Mucosa of gallbladder (tissue), 1 donor: ENCODE data around the gene GAS1. TPM values are rescaled to one million over a fixed set of nuclear protein-coding genes. Genes with fewer than 3 reads are reported as not detected.
A peak's percentile ranks its signal among the peaks of the same experiment; 100 is the strongest.

Experiments
- DNase-seq: peaks from one replicate; pipeline ENCODE4 v3.0.0-alpha.2; 2020; ENCODE audit warnings: low spot score
- total RNA-seq: library from RNA; stranded (reverse); gene quantifications from one replicate; pipeline ENCODE4 v1.2.1, GENCODE V29; 2021
- donor health status: DM: no; HTN: no; CAD: no.

Gene GAS1
- total RNA-seq, 1 donor from 2014 or later = 11.5 TPM

GRCh38 chr9:86965636-86966395 is 18.5 kb upstream of the GAS1 start:
- no peak for DNase-seq

GRCh38 chr9:86962692-86963091 is 15.4 kb upstream of the GAS1 start:
- DNase-seq = no peak

- DNase-seq = no peak
Measured at GRCh38 chr9:86960938-86961337, 13.6 kb upstream of the GAS1 start.

- no peak for DNase-seq
Measured at GRCh38 chr9:86958203-86958602, 10.9 kb upstream of the GAS1 start.

- DNase-seq = no peak
Measured at GRCh38 chr9:86955561-86955960, 8.3 kb upstream of the GAS1 start.

GRCh38 chr9:86955042-86955441 is 7.7 kb upstream of the GAS1 start:
- no peak for DNase-seq

GRCh38 chr9:86953181-86953580 is 5.9 kb upstream of the GAS1 start:
- no peak for DNase-seq

GRCh38 chr9:86948074-86948929 is 996 bp upstream of the GAS1 start:
- DNase-seq = peak; percentile 80

GRCh38 chr9:86946201-86947145 is 833 bp downstream of the GAS1 start:
- peak; percentile 51 for DNase-seq

GRCh38 chr9:86945728-86946200 is 1.5 kb downstream of the GAS1 start:
- DNase-seq = no peak

GRCh38 chr9:86944796-86945727 is 2.2 kb downstream of the GAS1 start:
- DNase-seq = no peak

- peak; percentile 52 for DNase-seq
Measured at GRCh38 chr9:86943201-86944113, 3.8 kb downstream of the GAS1 start.

- DNase-seq = no peak
Measured at GRCh38 chr9:86942281-86943200, 4.8 kb downstream of the GAS1 start.

- DNase-seq = no peak
Measured at GRCh38 chr9:86941197-86941596, 6.1 kb downstream of the GAS1 start.

- no peak for DNase-seq
Measured at GRCh38 chr9:86940774-86941173, 6.5 kb downstream of the GAS1 start.

- DNase-seq = no peak
Measured at GRCh38 chr9:86939891-86940290, 7.4 kb downstream of the GAS1 start.

- no peak for DNase-seq
Measured at GRCh38 chr9:86939321-86939720, 8.0 kb downstream of the GAS1 start.

- no peak for DNase-seq
Measured at GRCh38 chr9:86938780-86939179, 8.5 kb downstream of the GAS1 start.
